C4-2B (cell line): Measurements from ENCODE around the gene FOXF1.

ENCODE experiments used
- H3K27ac ChIP-seq: fragments of 450-650 bp; 2 replicates; pipeline ENCODE4 v1.5.1; 2017
- ZFX ChIP-seq: fragments of 450-650 bp; IDR thresholded peaks from 2 replicates; pipeline ENCODE4 v1.6.1; 2017
- TF ChIP-seq, protein P1 (sequence below): fragments of 450-650 bp; conservative IDR thresholded peaks from 2 replicates; pipeline ENCODE4 v1.5.1; 2017; ENCODE audit warnings: mild to moderate bottlenecking

The FOXF1 gene

DNA sequence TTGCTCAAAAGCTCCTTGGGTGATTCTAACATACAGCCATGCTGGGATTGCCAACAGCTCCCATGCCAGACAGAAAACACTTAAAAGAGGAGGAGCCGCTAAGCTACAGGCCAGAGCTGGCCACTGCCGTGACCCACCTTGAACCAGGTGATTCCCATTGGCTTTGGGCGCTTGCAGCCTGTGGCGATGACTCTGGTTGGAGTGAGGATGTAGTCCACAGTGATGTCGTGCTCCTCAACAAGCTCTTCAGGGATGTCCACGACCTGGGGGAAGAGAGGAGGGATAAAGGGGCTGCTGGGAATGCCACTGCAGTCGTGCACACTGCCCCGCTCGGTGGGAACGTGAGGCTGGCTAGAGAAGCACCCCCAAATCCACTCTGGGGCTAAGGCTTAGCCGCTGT is 31.2 kb downstream of the FOXF1 start:
- no peak overlapping the region for H3K27ac ChIP-seq
- TF ChIP-seq ZFX = no peak
- TF ChIP-seq, protein P1, sequence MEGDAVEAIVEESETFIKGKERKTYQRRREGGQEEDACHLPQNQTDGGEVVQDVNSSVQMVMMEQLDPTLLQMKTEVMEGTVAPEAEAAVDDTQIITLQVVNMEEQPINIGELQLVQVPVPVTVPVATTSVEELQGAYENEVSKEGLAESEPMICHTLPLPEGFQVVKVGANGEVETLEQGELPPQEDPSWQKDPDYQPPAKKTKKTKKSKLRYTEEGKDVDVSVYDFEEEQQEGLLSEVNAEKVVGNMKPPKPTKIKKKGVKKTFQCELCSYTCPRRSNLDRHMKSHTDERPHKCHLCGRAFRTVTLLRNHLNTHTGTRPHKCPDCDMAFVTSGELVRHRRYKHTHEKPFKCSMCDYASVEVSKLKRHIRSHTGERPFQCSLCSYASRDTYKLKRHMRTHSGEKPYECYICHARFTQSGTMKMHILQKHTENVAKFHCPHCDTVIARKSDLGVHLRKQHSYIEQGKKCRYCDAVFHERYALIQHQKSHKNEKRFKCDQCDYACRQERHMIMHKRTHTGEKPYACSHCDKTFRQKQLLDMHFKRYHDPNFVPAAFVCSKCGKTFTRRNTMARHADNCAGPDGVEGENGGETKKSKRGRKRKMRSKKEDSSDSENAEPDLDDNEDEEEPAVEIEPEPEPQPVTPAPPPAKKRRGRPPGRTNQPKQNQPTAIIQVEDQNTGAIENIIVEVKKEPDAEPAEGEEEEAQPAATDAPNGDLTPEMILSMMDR = no peak

DNA sequence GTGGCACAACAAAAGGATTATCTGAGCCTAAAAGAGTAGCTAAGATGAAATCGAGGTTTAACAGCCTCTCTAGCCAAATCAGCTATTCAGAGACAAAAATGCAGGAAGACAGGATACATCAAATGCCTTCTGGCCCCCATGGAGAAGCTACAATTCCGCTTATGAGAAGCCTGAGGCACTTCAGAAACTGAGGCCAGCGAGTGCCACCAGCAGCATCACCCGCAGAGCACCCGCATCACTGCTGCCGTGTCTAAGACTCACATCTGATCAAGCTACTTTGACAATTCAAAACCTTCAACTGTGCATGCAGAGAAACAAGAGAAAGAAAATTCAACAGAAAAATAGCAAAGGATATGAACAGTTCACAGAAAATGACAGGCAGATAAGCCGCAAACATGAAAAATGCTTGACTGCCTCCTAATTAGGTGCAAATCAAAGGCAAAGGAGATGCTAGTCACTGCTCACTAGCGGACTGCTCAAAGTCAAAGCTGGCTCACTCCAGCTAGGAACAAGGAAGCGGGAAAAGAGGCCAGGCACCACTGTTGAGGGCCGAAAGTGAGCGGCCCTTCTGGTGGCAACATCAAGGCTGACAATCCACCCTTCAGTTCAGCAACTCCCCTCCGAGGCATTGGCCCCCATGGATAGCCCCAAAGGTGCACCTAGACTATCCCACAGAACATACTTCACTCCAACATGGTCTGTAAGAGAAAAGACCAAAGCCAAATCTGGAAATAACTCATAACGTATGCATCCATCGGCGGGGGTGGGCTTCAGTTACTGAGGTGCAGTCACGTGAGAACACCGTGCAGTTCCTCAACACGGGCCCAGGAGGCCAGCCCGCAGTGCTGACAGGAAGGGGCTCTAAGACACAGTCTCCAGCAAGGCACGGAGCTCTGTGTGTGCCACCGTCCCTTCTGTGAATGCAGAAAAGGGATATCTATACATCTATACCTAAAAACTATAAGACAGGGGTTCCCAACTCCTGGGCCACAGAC is 32.7 kb downstream of the FOXF1 start:
- TF ChIP-seq, protein P1 = no peak
- no peak for TF ChIP-seq ZFX
- no peak overlapping the region for H3K27ac ChIP-seq

DNA sequence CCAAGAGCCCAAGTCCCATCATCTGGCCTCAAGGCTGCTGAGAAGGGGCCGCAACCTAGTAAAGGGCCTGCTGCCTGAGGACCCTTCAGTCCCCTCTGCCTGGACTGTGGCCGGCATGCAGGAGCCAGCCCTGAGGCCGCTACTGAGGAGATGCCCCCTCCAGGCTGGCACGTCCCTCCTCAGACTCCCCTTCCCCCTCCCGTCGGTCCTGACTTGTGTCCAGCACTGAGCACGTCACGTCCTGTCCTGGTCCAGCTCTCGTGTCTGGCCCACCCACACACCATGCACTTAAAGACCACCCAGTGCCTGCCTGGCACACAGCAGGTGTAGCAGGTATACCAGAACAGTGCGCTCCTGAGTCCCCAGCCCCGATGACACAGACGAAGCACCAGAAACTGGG is 35.2 kb downstream of the FOXF1 start:
- peak overlapping the region; percentile 38 for H3K27ac ChIP-seq
- no peak for TF ChIP-seq ZFX
- TF ChIP-seq, protein P1 = no peak

DNA sequence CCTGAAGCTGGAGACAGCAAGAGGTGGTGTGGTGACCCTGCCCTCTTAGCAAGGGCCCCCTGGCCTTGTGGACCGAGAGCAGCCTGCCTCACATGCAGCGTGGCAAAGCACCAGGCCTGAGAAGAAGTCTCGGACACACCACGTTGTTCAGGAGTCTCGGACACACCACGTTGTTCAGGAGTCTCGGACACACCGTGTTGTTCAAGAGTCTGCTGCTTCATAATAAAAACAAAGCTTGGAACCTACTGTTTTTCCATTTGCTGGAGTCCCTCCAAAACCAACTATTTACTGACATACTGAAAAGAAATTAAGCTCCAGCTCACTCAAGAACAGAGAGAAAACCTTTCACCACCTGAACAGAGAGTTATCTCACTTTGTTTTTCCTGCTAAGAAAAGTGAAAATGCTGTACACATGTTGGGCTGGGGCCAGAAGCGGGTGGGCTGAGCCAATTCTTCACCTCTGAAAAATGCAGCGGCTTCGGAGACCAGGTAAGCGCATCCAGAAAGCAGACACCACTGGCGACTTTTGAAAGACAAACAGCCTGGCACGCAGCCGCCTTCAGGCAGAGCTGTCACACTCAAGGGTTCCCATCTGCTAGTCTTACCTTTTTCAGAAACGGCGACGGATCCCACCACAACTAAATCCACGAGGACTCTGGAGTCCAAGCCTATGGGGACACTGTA is 35.8 kb downstream of the FOXF1 start:
- H3K27ac ChIP-seq = peak overlapping the region; percentile 38
- TF ChIP-seq, protein P1 = no peak
- no peak for TF ChIP-seq ZFX

DNA sequence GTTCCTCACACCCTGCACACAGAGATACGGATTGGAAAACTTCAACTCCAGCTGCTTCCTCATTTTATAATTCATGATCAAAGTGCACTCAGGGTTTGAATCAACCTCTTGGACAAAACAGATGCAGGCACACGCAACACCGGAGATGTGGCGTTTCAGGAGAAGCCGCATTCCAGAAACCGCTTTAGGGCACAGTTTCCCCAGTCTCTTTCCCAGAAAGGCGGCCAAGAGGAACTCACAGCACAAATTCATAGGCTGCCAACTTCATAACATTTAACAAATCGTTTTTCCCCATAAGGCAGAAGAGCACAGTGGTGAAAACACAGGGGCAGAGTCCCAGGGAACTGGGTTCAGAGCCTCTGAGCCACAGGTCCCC is 36.3 kb downstream of the FOXF1 start:
- H3K27ac ChIP-seq = peak overlapping the region; percentile 38
- TF ChIP-seq ZFX = no peak
- TF ChIP-seq, protein P1 = no peak

DNA sequence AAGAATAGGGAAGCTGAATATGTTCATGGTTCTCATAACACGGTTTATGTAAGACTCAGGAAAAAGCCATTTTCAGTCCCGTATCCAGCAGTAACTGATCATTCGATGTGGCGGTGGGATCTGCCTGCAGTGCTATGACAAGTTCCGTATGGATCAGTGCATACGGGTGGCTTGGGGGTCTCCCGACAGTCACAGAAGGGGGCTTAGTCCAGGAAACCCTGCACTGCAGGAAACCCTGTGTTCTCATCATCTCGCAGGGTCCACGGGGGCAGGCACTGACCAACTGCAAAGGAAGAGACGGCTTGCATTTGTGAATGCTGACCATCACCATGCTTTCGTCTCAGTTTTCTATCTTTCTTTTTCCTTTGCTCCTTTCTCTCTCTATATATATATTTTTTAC is 37.0 kb downstream of the FOXF1 start:
- no peak overlapping the region for H3K27ac ChIP-seq
- no peak for TF ChIP-seq ZFX
- TF ChIP-seq, protein P1 = no peak
